Nephron (organoid): ENCODE measurements around the gene SLC17A9.

Experiments used
- H3K27ac Mint-ChIP-seq, 3 experiments: 2 replicates each; pipeline ENCODE4 v1.8.0; 2020; ENCODE audit warnings: mixed read lengths in 3 of 3, mild to moderate bottlenecking in 2 of 3, moderate library complexity in 1 of 3
- H3K27me3 Mint-ChIP-seq: 2 replicates; pipeline ENCODE4 v1.8.0; 2021; ENCODE audit warnings: low read depth, mild to moderate bottlenecking, moderate library complexity, mixed read lengths
- H3K36me3 Mint-ChIP-seq: 2 replicates; pipeline ENCODE4 v1.8.0; 2020; ENCODE audit warnings: low read depth, mixed read lengths
- H3K4me1 Mint-ChIP-seq: 2 replicates; pipeline ENCODE4 v1.8.0; 2020; ENCODE audit warnings: mixed read lengths
- H3K4me3 Mint-ChIP-seq, 3 experiments: 2 replicates each; pipeline ENCODE4 v1.8.0; 2020; ENCODE audit warnings: mild to moderate bottlenecking in 3 of 3, mixed read lengths in 3 of 3, moderate library complexity in 2 of 3
- H3K9me3 Mint-ChIP-seq: 2 replicates; pipeline ENCODE4 v1.8.0; 2020; ENCODE audit warnings: mixed read lengths
- TF ChIP-seq, protein P1 (sequence below), 3 experiments: fragments of 200-600 bp; sonication (generic); IDR thresholded peaks; one replicate each; pipeline ENCODE4 v1.5.0; 2021; ENCODE audit warnings: antibody characterized with exemption in 3 of 3; ENCODE audit not compliant: unreplicated experiment in 3 of 3

SLC17A9 gene

DNA sequence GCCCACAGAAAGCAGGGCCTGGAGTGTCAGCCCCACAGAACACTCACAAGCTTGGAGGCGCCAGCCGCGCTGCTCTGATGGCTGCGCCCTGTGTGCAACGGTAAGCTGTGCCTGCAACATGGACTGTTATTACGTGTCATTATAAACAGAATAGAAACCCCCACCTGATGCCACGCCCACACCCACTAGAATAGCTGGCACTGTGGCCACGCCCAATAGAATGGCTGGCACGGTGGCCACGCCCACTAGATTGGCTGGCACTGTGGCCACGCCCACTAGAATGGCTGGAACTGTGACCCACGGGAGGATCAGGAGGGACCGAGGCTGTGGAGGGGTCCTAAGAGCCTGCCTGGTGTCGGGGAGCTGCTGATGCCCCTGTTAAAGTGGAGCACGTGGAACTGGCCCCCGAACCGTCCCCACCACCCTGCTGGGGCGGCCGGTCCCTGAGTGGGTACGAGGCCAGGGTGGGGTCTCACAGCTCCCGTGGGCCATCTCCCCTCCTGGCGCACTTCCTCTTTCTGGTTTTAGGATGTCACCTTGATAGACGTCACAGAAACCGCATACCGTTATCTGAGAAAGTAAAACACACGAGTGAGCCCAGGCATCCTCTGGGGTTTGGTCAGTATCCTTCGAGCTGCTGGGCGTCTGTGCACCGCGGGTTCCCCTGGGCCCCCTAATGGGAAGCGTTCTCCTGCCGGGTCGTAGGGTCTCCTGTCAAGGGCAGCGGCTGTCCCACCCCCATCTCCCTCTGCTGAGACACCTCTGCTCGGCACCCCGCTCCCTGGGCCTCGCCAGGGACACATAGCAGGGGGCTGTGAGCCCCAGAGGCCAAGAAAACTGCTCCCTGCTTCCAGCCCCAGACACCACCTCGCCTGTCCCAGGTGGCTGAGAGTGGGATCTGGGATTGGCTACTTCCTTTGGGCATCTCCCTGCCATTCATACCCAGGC lies 25.4 kb downstream of the SLC17A9 start:
- Mint-ChIP-seq H3K27ac (no peak overlapping the region), H3K4me3 (no peak overlapping the region), H3K36me3 (no peaks in the 10 kb centered on the region), H3K9me3 (peaks cover 3% of the 10 kb centered on the region), H3K27me3 (peaks cover 93% of the 10 kb centered on the region), H3K4me1 (peaks cover 14% of the 10 kb centered on the region)
- TF ChIP-seq, protein P1, sequence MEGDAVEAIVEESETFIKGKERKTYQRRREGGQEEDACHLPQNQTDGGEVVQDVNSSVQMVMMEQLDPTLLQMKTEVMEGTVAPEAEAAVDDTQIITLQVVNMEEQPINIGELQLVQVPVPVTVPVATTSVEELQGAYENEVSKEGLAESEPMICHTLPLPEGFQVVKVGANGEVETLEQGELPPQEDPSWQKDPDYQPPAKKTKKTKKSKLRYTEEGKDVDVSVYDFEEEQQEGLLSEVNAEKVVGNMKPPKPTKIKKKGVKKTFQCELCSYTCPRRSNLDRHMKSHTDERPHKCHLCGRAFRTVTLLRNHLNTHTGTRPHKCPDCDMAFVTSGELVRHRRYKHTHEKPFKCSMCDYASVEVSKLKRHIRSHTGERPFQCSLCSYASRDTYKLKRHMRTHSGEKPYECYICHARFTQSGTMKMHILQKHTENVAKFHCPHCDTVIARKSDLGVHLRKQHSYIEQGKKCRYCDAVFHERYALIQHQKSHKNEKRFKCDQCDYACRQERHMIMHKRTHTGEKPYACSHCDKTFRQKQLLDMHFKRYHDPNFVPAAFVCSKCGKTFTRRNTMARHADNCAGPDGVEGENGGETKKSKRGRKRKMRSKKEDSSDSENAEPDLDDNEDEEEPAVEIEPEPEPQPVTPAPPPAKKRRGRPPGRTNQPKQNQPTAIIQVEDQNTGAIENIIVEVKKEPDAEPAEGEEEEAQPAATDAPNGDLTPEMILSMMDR (IDR thresholded peaks at IDR 0.05; ENCODE audit: unreplicated experiment in 3 of 3), result no peak

DNA sequence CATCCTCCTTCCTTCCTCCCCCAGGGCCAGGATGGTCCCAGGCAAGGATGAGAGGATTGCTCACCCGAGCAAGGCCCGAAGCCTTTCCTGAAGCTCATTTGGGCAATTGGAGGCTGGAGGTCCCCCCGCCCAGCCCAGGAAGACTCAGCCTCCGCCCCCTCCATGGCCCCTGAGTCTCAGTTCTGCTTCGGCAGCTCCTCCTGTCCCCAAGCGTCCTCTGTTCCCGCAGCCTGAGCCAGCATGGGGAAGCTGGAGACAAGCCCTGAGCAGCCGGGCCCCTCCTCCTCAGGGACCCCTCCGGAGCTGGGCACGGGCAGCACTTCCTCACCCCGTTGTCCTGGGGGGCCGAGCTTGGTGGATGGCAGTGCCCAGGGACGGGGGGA lies 26.0 kb downstream of the SLC17A9 start:
- H3K9me3 Mint-ChIP-seq, result peaks cover 3% of the 10 kb centered on the region
- H3K4me3 Mint-ChIP-seq, result no peak overlapping the region
- TF ChIP-seq, protein P1 (IDR thresholded peaks at IDR 0.05; ENCODE audit: unreplicated experiment in 3 of 3), result no peak
- H3K36me3 Mint-ChIP-seq, result no peaks in the 10 kb centered on the region
- no peak overlapping the region for H3K27ac Mint-ChIP-seq
- peaks cover 14% of the 10 kb centered on the region for H3K4me1 Mint-ChIP-seq
- peaks cover 90% of the 10 kb centered on the region for H3K27me3 Mint-ChIP-seq

DNA sequence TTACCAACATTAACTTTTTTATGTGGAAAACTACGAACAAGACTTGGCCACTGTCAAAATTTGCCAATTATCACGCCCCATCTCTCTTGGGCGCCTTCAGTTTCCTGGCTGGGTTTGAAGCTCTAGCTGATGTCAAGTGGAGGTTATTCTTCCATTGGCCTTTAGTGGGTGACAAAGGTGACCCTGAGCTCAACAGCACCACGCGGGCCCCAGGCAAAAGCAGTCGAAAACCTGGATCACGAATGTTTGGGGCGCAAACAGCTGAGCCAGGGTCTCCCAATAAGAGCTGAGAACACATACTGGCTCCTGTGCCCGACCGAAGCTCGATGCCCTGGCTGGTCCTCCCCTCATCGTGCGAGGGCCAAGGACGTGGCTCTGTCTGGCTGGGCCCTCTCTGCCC lies 26.8 kb downstream of the SLC17A9 start:
- Mint-ChIP-seq H3K4me3 (no peak overlapping the region), H3K27ac (no peak overlapping the region), H3K27me3 (peaks cover 90% of the 10 kb centered on the region), H3K36me3 (no peaks in the 10 kb centered on the region), H3K4me1 (peaks cover 17% of the 10 kb centered on the region), H3K9me3 (no peaks in the 10 kb centered on the region)
- TF ChIP-seq, protein P1 (IDR thresholded peaks at IDR 0.05; ENCODE audit: unreplicated experiment in 3 of 3), result no peak

DNA sequence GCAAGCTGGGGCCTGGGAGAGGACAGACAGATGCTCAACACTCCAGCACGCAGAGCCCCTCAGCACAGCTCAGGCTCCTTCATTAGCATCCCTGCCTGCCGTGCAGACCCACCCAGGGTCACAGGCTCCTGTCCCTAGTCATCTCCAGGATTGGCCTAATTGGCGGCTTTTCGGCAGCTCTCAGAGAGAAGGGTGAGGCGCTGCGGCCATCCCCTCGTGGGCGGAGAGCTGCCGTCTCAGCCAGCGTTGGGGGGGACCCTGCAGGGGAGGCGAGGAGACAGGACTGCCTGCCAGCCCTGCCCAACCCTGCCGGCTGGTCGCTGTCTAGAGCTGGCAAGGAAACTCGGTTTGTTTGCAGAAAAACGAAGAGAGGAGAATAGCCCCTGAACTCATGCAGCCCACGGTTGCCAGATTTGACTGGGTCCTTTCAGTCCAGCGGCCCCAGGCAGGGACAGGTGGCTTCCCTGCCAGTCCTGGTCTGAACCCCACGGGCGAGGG lies 27.4 kb downstream of the SLC17A9 start:
- TF ChIP-seq, protein P1 (IDR thresholded peaks at IDR 0.05; ENCODE audit: unreplicated experiment in 3 of 3), result no peak
- Mint-ChIP-seq H3K27me3 (peaks cover 90% of the 10 kb centered on the region), H3K36me3 (no peaks in the 10 kb centered on the region), H3K27ac (no peak overlapping the region), H3K4me1 (peaks cover 23% of the 10 kb centered on the region), H3K4me3 (no peak overlapping the region), H3K9me3 (no peaks in the 10 kb centered on the region)

DNA sequence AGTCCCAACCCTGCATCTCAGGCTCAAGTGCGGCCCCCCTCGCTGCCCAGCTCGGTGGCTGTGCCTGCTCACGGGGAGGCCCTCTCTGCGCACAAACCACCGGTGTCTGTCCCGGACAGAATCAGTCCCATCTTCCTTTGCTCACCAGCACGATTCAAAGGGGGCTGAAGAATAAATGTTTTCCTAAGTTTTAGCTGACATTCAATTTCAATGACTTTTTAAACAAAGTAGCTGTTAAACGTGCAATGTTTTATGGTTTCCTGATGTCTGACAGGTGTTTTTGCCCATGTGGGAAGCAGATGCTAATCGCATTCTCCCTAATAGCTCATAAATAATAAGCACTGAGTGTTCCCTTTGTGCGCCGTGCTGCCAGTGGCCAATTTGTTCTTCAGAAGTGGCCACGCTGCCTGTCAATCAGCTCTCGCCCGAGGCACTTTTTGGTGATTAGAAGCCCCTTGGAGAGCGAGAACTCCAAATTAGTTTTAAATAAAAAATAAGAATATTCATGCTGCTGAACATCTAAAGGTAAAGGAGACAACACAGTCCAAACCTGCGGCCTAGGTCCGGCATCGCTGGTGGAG lies 28.0 kb downstream of the SLC17A9 start:
- H3K9me3 Mint-ChIP-seq, result no peaks in the 10 kb centered on the region
- TF ChIP-seq, protein P1 (IDR thresholded peaks at IDR 0.05; ENCODE audit: unreplicated experiment in 3 of 3), result no peak

More for the DNA sequence above, 28.0 kb downstream of the SLC17A9 start:
- Mint-ChIP-seq H3K27me3 (peaks cover 89% of the 10 kb centered on the region), H3K27ac (no peak overlapping the region), H3K4me1 (peaks cover 26% of the 10 kb centered on the region), H3K36me3 (no peaks in the 10 kb centered on the region), H3K4me3 (no peak overlapping the region)
